Glutamatergic neuron (in vitro differentiated cells): ENCODE measurements around the gene DERA. TPM values are rescaled to one million over a fixed set of nuclear protein-coding genes. Genes with fewer than 3 reads are reported as not detected.

Source experiments
- DNase-seq: peaks from one replicate; pipeline ENCODE4 v3.0.0; 2022
- H3K27ac Mint-ChIP-seq: one replicate; pipeline ENCODE4 v1.8.0; 2020; ENCODE audit warnings: mild to moderate bottlenecking, mixed read lengths, inconsistent platforms; ENCODE audit not compliant: unreplicated experiment
- H3K27me3 Mint-ChIP-seq: one replicate; pipeline ENCODE4 v1.8.0; 2020; ENCODE audit warnings: mild to moderate bottlenecking, moderate library complexity, mixed read lengths, inconsistent platforms; ENCODE audit not compliant: unreplicated experiment
- H3K36me3 Mint-ChIP-seq: one replicate; pipeline ENCODE4 v1.8.0; 2020; ENCODE audit warnings: mild to moderate bottlenecking, mixed read lengths, inconsistent platforms; ENCODE audit not compliant: unreplicated experiment
- H3K4me1 Mint-ChIP-seq: one replicate; pipeline ENCODE4 v1.8.0; 2020; ENCODE audit warnings: mild to moderate bottlenecking, low read depth, mixed read lengths, inconsistent platforms; ENCODE audit not compliant: unreplicated experiment
- H3K4me3 Mint-ChIP-seq: one replicate; pipeline ENCODE4 v1.8.0; 2020; ENCODE audit warnings: mild to moderate bottlenecking, mixed read lengths, inconsistent platforms; ENCODE audit not compliant: unreplicated experiment
- H3K9me3 Mint-ChIP-seq: one replicate; pipeline ENCODE4 v1.8.0; 2020; ENCODE audit warnings: mild to moderate bottlenecking, moderate library complexity, mixed read lengths, inconsistent platforms; ENCODE audit not compliant: unreplicated experiment
- CTCF ChIP-seq: fragments of 200-600 bp; sonication (generic); IDR thresholded peaks from one replicate; pipeline ENCODE4 v1.5.0; 2021; ENCODE audit not compliant: partially characterized antibody, unreplicated experiment
- total RNA-seq: library from RNA; stranded (reverse); fragmentation: NEBNext Ultra II Directional; extraction: Animal tissue kit (Norgen Biotek cat#: 25700); gene quantifications from one replicate; pipeline ENCODE4 v1.2.1, GENCODE V29; 2021; ENCODE audit not compliant: unreplicated experiment

DERA gene
- total RNA-seq, 1 donor from 2014 or later = 55.6 TPM

GRCh38 chr12:15971211-15971610, 60.1 kb downstream of the DERA start:
- Mint-ChIP-seq H3K27me3 (no peaks in the 10 kb centered on the region), H3K9me3 (no peaks in the 10 kb centered on the region), H3K27ac (no peak overlapping the region), H3K36me3 (peaks cover under 1% of the 10 kb centered on the region), H3K4me3 (no peak overlapping the region), H3K4me1 (no peaks in the 10 kb centered on the region)
- TF ChIP-seq CTCF = no peak
- no peak for DNase-seq

DNA sequence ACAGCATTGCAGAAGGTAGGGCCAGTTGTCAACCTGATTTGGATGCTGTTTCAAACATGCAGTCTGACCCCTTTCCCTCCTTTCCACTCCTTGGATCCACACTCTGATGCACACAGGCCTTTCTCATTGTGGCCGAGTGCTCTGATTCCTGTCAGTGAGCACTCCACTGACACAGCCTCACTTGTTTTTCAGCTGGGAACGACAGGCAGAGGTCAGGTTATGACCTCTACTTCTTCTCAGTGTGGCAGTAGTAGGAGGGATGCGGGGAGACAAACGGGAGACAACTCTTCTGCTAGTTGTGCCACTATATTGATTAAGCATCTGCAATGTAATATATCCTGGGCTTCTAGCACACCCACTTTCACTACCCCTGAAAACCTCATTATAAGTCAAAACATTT, 61.8 kb downstream of the DERA start:
- TF ChIP-seq CTCF = no peak
- Mint-ChIP-seq H3K36me3 (peaks cover 3% of the 10 kb centered on the region), H3K4me1 (no peaks in the 10 kb centered on the region), H3K9me3 (no peaks in the 10 kb centered on the region), H3K27ac (no peak overlapping the region), H3K4me3 (no peak overlapping the region), H3K27me3 (no peaks in the 10 kb centered on the region)
- no peak for DNase-seq

DNA sequence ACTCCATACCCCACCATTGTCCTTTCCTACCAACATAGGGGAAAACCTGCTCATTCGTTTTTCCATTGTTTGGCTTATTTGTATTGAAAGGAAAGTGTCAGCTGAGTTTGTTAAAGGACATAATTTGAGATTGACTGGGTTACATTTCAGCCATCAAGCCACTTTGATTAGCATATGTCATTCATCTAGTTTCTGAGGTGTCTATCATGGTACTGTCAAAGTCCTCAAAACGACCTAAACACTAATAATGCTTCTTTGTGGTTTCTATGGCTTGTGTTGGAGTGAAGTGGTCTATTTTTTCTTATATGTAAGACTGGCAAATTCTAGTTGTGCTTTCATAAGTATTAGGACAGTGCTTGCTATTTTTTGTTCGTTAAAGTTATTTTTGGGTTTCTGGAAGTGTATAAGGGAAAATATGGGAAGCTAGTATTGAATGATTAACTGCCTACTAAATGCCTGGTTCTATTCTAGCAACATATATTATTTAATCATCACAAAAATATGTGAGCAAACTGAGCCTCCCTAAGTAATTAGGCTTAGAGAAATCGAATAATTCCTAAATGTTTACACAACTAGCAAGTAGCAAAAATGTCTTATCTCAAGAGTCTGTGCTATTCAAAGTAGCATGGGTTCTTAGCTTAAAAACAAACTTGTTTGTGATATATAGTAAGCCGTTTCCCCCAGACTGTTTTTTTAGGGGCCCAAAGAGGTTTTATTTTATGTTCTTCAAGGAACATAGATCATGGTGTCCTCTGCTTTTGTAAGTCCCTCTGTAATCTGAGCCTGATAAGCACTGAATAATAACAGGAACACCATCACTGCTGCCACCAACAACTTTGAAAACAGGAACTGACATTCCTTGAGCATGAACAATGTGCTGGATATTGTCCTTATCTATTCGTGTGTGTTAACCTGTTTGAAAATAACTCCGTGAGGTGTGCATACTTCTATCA, 67.1 kb downstream of the DERA start:
- H3K36me3 Mint-ChIP-seq = peaks cover 3% of the 10 kb centered on the region
- no peak for TF ChIP-seq CTCF
- no peaks in the 10 kb centered on the region for H3K9me3 Mint-ChIP-seq
- no peak overlapping the region for H3K27ac Mint-ChIP-seq
- DNase-seq = no peak
- no peaks in the 10 kb centered on the region for H3K27me3 Mint-ChIP-seq
- no peak overlapping the region for H3K4me3 Mint-ChIP-seq
- peaks cover 11% of the 10 kb centered on the region for H3K4me1 Mint-ChIP-seq

DNA sequence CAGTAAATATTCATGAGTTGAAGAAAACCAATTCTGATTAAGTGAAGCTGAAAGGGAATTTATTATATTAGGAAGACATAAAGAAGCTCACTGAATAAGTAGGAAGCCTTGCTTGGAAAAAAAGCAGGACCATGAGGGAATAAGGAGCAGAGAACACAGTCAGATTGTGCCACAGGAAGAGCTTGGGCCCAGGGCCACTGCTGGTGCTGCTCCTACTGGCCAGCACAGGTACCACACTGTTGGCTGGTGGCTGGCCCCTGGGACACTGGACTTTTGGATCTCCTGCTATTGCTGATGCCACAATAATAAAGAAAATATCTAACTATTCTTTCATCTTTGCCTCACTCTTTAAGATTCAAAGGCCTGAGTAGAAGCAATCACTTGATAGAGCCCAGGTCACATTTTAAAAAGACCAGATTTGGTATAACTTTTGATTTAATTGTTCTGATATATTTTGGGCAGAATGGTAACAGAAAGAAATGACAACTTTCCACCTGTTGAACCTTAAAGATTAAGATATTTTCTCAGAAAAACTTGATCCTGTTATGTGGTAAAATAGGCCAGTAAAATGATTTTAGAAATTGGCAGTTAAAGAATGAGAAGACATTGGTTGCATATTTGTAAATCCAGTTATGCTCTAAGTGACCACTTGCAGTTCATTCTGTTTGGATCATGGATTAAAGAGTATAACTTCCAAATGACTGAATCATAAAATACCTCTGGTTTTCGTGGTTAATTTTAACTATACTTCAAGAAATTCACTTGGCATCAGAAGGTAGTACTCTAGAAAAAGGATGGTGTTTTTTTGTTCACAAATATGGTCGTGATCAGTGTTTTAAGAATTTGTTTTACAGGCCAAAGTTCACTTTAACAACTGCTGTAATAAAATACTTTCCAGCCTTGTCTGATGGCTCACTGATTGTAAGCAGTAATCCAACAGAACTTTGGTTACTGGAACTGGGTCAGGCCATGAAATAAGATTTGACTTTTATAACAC, 68.3 kb downstream of the DERA start:
- no peaks in the 10 kb centered on the region for H3K9me3 Mint-ChIP-seq
- TF ChIP-seq CTCF = peak; percentile 62
- no peak for DNase-seq
- no peaks in the 10 kb centered on the region for H3K27me3 Mint-ChIP-seq
- H3K4me1 Mint-ChIP-seq = peaks cover 13% of the 10 kb centered on the region
- H3K4me3 Mint-ChIP-seq = no peak overlapping the region
- peaks cover 3% of the 10 kb centered on the region for H3K36me3 Mint-ChIP-seq
- no peak overlapping the region for H3K27ac Mint-ChIP-seq
